Right lobe of liver (tissue), 6 donors: Measurements from ENCODE around the gene TM7SF3. TPM values are rescaled to one million over a fixed set of nuclear protein-coding genes. Genes with fewer than 3 reads are reported as not detected.
A peak's percentile ranks its signal among the peaks of the same experiment; 100 is the strongest.

ENCODE experiments used
- ATAC-seq, 4 donors: fragments of 200-7000 bp; cut with Tn5 transposase; one replicate each; pipeline ENCODE4 v1.9.1; 2020; ENCODE audit warnings: mild to moderate bottlenecking in 4 of 4, moderate library complexity in 4 of 4
- DNase-seq, 3 donors: peaks; one replicate each; pipeline ENCODE4 v3.0.0-alpha.2; 2020
- H3K27ac ChIP-seq, 3 donors: fragments of 200-600 bp; one replicate each; pipeline ENCODE4 v1.8.0; 2022
- H3K27me3 ChIP-seq, 2 donors: fragments of 200-600 bp; one replicate each; pipeline ENCODE4 v1.8.0; 2022
- H3K36me3 ChIP-seq, 4 donors: fragments of 200-600 bp; sonication (generic) in 1 of 4; one replicate each; pipeline versions ENCODE4 v1.5.1 to v1.8.0; 2017 to 2022; ENCODE audit warnings: control low read depth in 1 of 4
- H3K4me1 ChIP-seq, 4 donors: fragments of 200-600 bp; sonication (generic) in 1 of 4; one replicate each; pipeline versions ENCODE4 v1.5.1 to v1.8.0; 2017 to 2022; ENCODE audit warnings: control low read depth in 1 of 4
- H3K4me3 ChIP-seq, 3 donors: fragments of 200-600 bp; one replicate each; pipeline ENCODE4 v1.8.0; 2022
- H3K9me3 ChIP-seq, 4 donors: fragments of 200-600 bp; sonication (generic) in 1 of 4; one replicate each; pipeline versions ENCODE4 v1.5.1 to v1.8.0; 2017 to 2022; ENCODE audit warnings: control low read depth in 1 of 4
- CTCF ChIP-seq, 4 donors: fragments of 200-600 bp in 3 of 4; fragments of 450-650 bp in 1 of 4; IDR thresholded peaks; one replicate each; pipeline versions ENCODE4 v1.5.1 to v1.8.0; 2016 to 2022; ENCODE audit warnings: antibody characterized with exemption in 4 of 4, mild to moderate bottlenecking in 2 of 4
- POLR2A ChIP-seq: fragments of 450-650 bp; IDR thresholded peaks from one replicate; pipeline ENCODE4 v1.6.1; 2017; ENCODE audit warnings: antibody characterized with exemption, mild to moderate bottlenecking
- WGBS: methylation state at CpG from one replicate; pipeline ENCODE4 v1.1.6; 2018; ENCODE audit warnings: low coverage, low lambda C conversion rate; ENCODE audit not compliant: insufficient coverage; ENCODE audit errors: missing lambda C conversion rate; 5-methylcytosine and 5-hydroxymethylcytosine counted together
- intact Hi-C, 2 donors: fragments of 100-400 bp; cut with DNase I; formaldehyde crosslinking; loops; one replicate each; pipeline versions ENCODE4 v1.11.2 to v1.14.1; 2022
- total RNA-seq, 6 experiments: library from RNA; depleted of rRNA in 2 of 6; stranded (reverse); fragments of >200 nt in 2 of 6; fragmentation: NEBNext Ultra II Directional in 3 of 6; extraction: Animal tissue kit (Norgen Biotek cat#: 25700) in 3 of 6; gene quantifications; one replicate each; pipeline versions ENCODE4 v1.1.0 to v1.2.4, GENCODE V29; 2016 to 2023
- donor health status: DM: no; HTN: yes; CAD: no.
- donor health status: DM: no; HTN: no; CAD: no.
- donor health status: DM: no; HTN: no; CAD: no.
- donor health status: DM: no; HTN: yes; CAD: no.
- donor health status: DM: no; HTN: yes; CAD: no.

Gene TM7SF3
- total RNA-seq, 6 experiments from 2014 or later: 38.4 to 75.1 (median 62.8) TPM

DNA sequence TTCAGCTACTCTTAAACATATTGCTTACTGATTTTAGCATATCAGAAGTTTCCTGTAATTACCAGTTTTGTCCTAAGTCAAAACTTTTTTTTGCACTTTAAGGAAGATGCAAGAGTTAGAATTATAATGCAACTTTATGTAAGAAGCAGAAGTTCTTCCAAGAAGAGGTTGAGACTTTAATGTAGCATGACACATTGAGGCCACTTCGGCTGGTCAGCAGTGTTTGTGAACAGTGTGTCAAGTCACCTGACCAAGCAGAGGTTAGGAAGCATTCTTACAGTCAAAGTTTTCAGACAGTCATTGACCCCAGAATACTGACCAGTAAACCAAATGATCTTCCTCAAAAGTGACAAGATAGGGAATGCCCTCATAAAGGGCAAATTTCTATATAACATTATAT is 60.7 kb downstream of the TM7SF3 start:
- intact Hi-C loops: no loop called here
- H3K9me3 ChIP-seq: no peaks in the 10 kb centered on the region
- H3K27me3 ChIP-seq: no peaks in the 10 kb centered on the region
- peaks cover 4 to 19% (median 12%) of the 10 kb centered on the region in 4 donors for H3K36me3 ChIP-seq
- peak overlapping the region in 1 of 3 donors; percentile 27 for H3K27ac ChIP-seq
- TF ChIP-seq CTCF (IDR thresholded peaks at IDR 0.05) (no peak), POLR2A (no peak)
- peaks cover 0 to 8% (median 0%) of the 10 kb centered on the region in 4 donors for H3K4me1 ChIP-seq
- no peak for DNase-seq
- ATAC-seq: peak; percentile 88 to 98 (median 94)
- H3K4me3 ChIP-seq: no peak overlapping the region
- WGBS: 6% methylated on average over 1 of the region's 1 CpG

DNA sequence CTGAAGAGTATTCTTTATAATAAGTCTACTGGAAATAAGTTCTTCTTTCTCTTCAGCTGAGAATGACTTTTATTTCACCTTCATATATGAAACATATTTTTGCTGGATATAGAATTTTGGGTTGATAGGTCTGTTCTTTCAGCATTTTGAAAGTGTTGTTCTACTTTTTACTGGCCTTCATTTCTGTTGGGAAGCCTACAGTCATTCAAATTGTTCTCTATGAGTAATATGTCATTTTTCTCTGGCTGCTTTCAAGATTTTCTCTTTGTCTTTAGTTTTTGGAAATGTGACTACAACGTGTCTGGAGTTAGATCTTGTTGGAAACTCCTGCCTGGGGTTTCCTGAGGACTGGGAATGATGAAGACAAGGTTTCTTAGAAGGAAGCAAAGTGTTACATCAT is 65.9 kb downstream of the TM7SF3 start:
- 100% methylated on average over 1 of the region's 1 CpG for WGBS
- no peak overlapping the region for H3K4me3 ChIP-seq
- intact Hi-C loops: no loop called here
- H3K9me3 ChIP-seq: no peaks in the 10 kb centered on the region
- H3K27me3 ChIP-seq: no peaks in the 10 kb centered on the region
- H3K4me1 ChIP-seq: peaks cover 0 to 2% (median 0%) of the 10 kb centered on the region in 4 donors
- DNase-seq (no peak), ATAC-seq (no peak)
- peaks cover 0 to 3% (median 0%) of the 10 kb centered on the region in 4 donors for H3K36me3 ChIP-seq
- TF ChIP-seq CTCF (IDR thresholded peaks at IDR 0.05) (no peak), POLR2A (no peak)
- H3K27ac ChIP-seq: no peak overlapping the region

DNA sequence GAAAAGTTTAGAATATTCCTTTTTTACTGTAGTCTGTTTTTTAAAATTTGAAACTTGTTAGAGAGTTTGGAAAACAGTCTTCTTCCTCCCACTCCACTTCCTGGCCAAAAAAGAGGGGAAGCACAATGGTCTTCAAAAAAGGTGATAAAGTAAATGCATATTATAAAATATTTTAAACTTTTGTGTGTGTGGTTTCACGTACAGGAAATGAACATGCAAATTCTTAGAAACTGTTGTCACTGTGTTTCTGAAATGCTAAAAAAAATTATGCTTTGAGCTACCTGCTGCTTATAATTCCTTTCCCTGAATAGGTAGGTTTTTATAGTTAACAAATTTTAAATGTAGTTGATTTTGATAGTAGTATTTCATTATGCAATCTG is 73.0 kb downstream of the TM7SF3 start:
- ATAC-seq (no peak), DNase-seq (no peak)
- H3K36me3 ChIP-seq: peaks cover 0 to 3% (median 0%) of the 10 kb centered on the region in 4 donors
- WGBS: 47% methylated on average over 1 of the region's 1 CpG
- no peaks in the 10 kb centered on the region for H3K9me3 ChIP-seq
- no peaks in the 10 kb centered on the region for H3K27me3 ChIP-seq
- intact Hi-C loops: no loop called here
- H3K4me3 ChIP-seq: no peak overlapping the region
- peak overlapping the region in 1 of 3 donors; percentile 41 for H3K27ac ChIP-seq
- no peak for TF ChIP-seq POLR2A
- TF ChIP-seq CTCF (IDR thresholded peaks at IDR 0.05): no peak
- peaks cover 0 to 36% (median 4%) of the 10 kb centered on the region in 4 donors for H3K4me1 ChIP-seq

DNA sequence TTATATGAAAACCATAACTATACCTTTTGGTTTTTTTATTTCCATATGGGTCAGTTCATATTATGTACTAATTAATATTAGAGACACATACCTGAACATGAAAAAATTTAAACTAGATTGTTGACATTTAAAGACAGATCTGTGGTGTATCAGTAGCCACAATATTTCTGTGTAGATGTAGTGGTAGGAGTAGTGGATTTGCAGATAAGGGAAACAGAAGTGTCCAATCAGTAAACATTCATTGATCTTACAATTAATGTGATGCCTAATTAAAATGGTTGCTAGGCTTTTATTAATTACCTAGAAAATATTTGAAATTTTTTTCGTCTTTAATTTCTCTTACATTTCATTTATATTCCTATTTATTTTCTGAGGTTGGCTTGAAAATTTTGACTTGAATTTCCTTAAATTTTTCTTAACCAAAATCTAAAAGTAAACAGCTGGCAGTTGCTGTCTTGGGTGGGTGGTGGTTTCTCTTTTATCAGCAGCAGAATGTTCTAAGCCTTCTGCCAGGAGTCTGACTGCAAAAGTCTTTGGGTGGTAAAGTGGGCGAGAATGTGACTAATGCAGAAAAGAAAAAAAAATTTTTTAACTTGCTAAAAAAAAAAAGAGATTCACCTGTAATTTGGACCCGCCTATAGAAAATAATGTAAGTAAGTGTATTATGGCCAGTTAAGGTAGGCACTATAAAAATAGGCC is 73.5 kb downstream of the TM7SF3 start:
- no peaks in the 10 kb centered on the region for H3K9me3 ChIP-seq
- peak overlapping the region in 1 of 3 donors; percentile 16 for H3K27ac ChIP-seq
- H3K4me1 ChIP-seq: peaks cover 0 to 39% (median 8%) of the 10 kb centered on the region in 4 donors
- intact Hi-C loops: no loop called here
- no peak for TF ChIP-seq POLR2A
- TF ChIP-seq CTCF (IDR thresholded peaks at IDR 0.05): no peak
- WGBS: 50% methylated on average over 3 of the region's 3 CpGs
- DNase-seq (no peak), ATAC-seq (no peak)
- no peak overlapping the region for H3K4me3 ChIP-seq
- H3K36me3 ChIP-seq: peaks cover 0 to 3% (median 0%) of the 10 kb centered on the region in 4 donors
- H3K27me3 ChIP-seq: no peaks in the 10 kb centered on the region
